A549 (cell line): ENCODE data around the gene UNC93A. TPM values are rescaled to one million over a fixed set of nuclear protein-coding genes. Genes with fewer than 3 reads are reported as not detected.

Experiments
- ATAC-seq, 2 experiments: fragments of 200-7000 bp in 1 of 2; fragments of >200 bp in 1 of 2; cut with Nextera tagmentation in 1 of 2; cut with Tn5 transposase in 1 of 2; 3 replicates each; pipeline versions ENCODE4 v1.8.0 to v1.9.1; 2018 to 2020; ENCODE audit warnings: mild to moderate bottlenecking in 1 of 2, moderate library complexity in 1 of 2
- CTCF ChIA-PET: fragments of 300-600 bp; sonication (Branson Sonifier 250); formaldehyde crosslinking; extraction: SDS; loops from one replicate; lab custom pipeline; 2021; ENCODE audit warnings: antibody characterized with exemption, inconsistent platforms; lab: Yijun Ruan, JAX
- POLR2A ChIA-PET: fragments of 350-600 bp; formaldehyde crosslinking; extraction: SDS; loops from one replicate; lab custom pipeline; 2021; ENCODE audit warnings: antibody characterized with exemption, inconsistent platforms; lab: Yijun Ruan, JAX
- DNase-seq, 2 experiments: peaks; one replicate each; pipeline versions ENCODE4 v3.0.0 to v3.0.0-alpha.2; 2011 to 2016; ENCODE audit warnings: low read depth in 1 of 2, low spot score in 1 of 2
- FAIRE-seq: peaks from 2 replicates; lab custom pipeline; 2011; peaks lifted over from hg19 to GRCh38; lab: Jason Lieb, UNC
- H3K27ac ChIP-seq, 2 experiments: fragments of >200 bp; sonication (Bioruptor Twin); formaldehyde crosslinking; 3 replicates each; pipeline ENCODE4 v1.5.1; 2016 to 2017
- H3K4me1 ChIP-seq: fragments of >200 bp; sonication (Bioruptor Twin); formaldehyde crosslinking; 3 replicates; pipeline ENCODE4 v1.6.1; 2016
- H3K4me2 ChIP-seq: fragments of >200 bp; sonication (Bioruptor Twin); formaldehyde crosslinking; 3 replicates; pipeline ENCODE4 v1.6.1; 2016
- H3K4me3 ChIP-seq: fragments of >200 bp; sonication (Bioruptor Twin); formaldehyde crosslinking; 3 replicates; pipeline ENCODE4 v1.5.1; 2016
- H3K9me3 ChIP-seq: fragments of >200 bp; sonication (Bioruptor Twin); formaldehyde crosslinking; 3 replicates; pipeline ENCODE4 v1.6.1; 2016
- BHLHE40 ChIP-seq: IDR thresholded peaks from 2 replicates; pipeline ENCODE4 v1.6.1; 2012; ENCODE audit warnings: low read depth, low read length, inconsistent platforms
- CHD4 ChIP-seq: fragments of 200-600 bp; sonication (generic); IDR thresholded peaks from 2 replicates; pipeline ENCODE4 v1.6.1; 2016; ENCODE audit warnings: antibody characterized with exemption, mild to moderate bottlenecking, borderline replicate concordance
- EHMT2 ChIP-seq: fragments of 200-600 bp; sonication (generic); IDR thresholded peaks from 2 replicates; pipeline ENCODE4 v1.6.1; 2016; ENCODE audit warnings: antibody characterized with exemption, low read depth, mild to moderate bottlenecking, moderate library complexity
- ELK1 ChIP-seq: fragments of 150-350 bp; IDR thresholded peaks from 2 replicates; pipeline ENCODE4 v1.6.1; 2014; ENCODE audit warnings: low read depth, mild to moderate bottlenecking, low read length
- EP300 ChIP-seq, 2 experiments: fragments of >200 bp; sonication (Bioruptor Twin); formaldehyde crosslinking; IDR thresholded peaks; 2 replicates in 1 of 2; 3 replicates in 1 of 2; pipeline ENCODE4 v1.6.1; 2016 to 2017
- ESRRA ChIP-seq: fragments of 150-350 bp; IDR thresholded peaks from 2 replicates; pipeline ENCODE4 v1.6.1; 2014; ENCODE audit warnings: mild to moderate bottlenecking, low read length, borderline replicate concordance
- FOSL2 ChIP-seq, 2 experiments: fragments of 450-650 bp in 1 of 2; fragments of >200 bp in 1 of 2; sonication (Bioruptor Twin) in 1 of 2; formaldehyde crosslinking; IDR thresholded peaks; 2 replicates each; pipeline versions ENCODE4 v1.5.0 to v1.6.1; 2016 to 2020; ENCODE audit warnings: mild to moderate bottlenecking in 1 of 2, moderate library complexity in 1 of 2
- FOXS1 ChIP-seq: fragments of 250-450 bp; sonication (Bioruptor Pico); IDR thresholded peaks from 2 replicates; pipeline ENCODE4 v1.5.0; 2020; ENCODE audit warnings: mild to moderate bottlenecking, moderate library complexity
- GATA3 ChIP-seq: IDR thresholded peaks from 2 replicates; pipeline ENCODE4 v1.6.1; 2012; ENCODE audit warnings: borderline replicate concordance
- HDAC2 ChIP-seq: fragments of 200-600 bp; sonication (generic); IDR thresholded peaks from 2 replicates; pipeline ENCODE4 v1.6.1; 2016
- HES2 ChIP-seq: fragments of >200 bp; sonication (Bioruptor Twin); formaldehyde crosslinking; IDR thresholded peaks from 2 replicates; pipeline ENCODE4 v1.6.1; 2016
- HOXB13 ChIP-seq: fragments of 250-450 bp; sonication (Bioruptor Pico); IDR thresholded peaks from 2 replicates; pipeline ENCODE4 v1.5.0; 2020; ENCODE audit warnings: low read depth, mild to moderate bottlenecking, moderate library complexity
- HOXB5 ChIP-seq: fragments of 250-450 bp; sonication (Bioruptor Pico); IDR thresholded peaks from 2 replicates; pipeline ENCODE4 v1.5.0; 2020; ENCODE audit warnings: mild to moderate bottlenecking, moderate library complexity
- JUNB ChIP-seq: fragments of >200 bp; sonication (Bioruptor Twin); formaldehyde crosslinking; IDR thresholded peaks from 2 replicates; pipeline ENCODE4 v1.6.1; 2016
- KDM5A ChIP-seq: fragments of 200-600 bp; sonication (generic); IDR thresholded peaks from 2 replicates; pipeline ENCODE4 v1.6.1; 2016; ENCODE audit warnings: antibody characterized with exemption, mild to moderate bottlenecking
- MAX ChIP-seq: IDR thresholded peaks from 2 replicates; pipeline ENCODE4 v1.6.1; 2012
- NFE2L2 ChIP-seq: fragments of 150-350 bp; conservative IDR thresholded peaks from 2 replicates; pipeline ENCODE4 v1.6.1; 2014; ENCODE audit warnings: low read length
- NPAS2 ChIP-seq: fragments of 250-450 bp; sonication (Bioruptor Pico); IDR thresholded peaks from 2 replicates; pipeline ENCODE4 v1.8.0; 2022; ENCODE audit warnings: mild to moderate bottlenecking, moderate library complexity, borderline replicate concordance
- RARB ChIP-seq: fragments of 250-450 bp; sonication (Bioruptor Pico); IDR thresholded peaks from 2 replicates; pipeline ENCODE4 v1.8.0; 2021; ENCODE audit warnings: mild to moderate bottlenecking, moderate library complexity
- REST ChIP-seq: fragments of 200-600 bp; sonication (generic); IDR thresholded peaks from 2 replicates; pipeline ENCODE4 v1.6.1; 2016; ENCODE audit warnings: antibody characterized with exemption, mild to moderate bottlenecking, moderate library complexity
- RFX5 ChIP-seq: fragments of 450-650 bp; IDR thresholded peaks from 2 replicates; pipeline ENCODE4 v1.7.1; 2014; ENCODE audit warnings: antibody characterized with exemption, mild to moderate bottlenecking, moderate library complexity
- RNF2 ChIP-seq: fragments of 200-600 bp; sonication (generic); IDR thresholded peaks from 2 replicates; pipeline ENCODE4 v1.6.1; 2016; ENCODE audit warnings: low read depth, mild to moderate bottlenecking, antibody characterized with exemption, moderate library complexity, borderline replicate concordance
- SMC3 ChIP-seq: fragments of >200 bp; sonication (Bioruptor Twin); formaldehyde crosslinking; IDR thresholded peaks from 3 replicates; pipeline ENCODE4 v1.6.1; 2018; ENCODE audit warnings: inconsistent platforms
- TFCP2L1 ChIP-seq: fragments of 250-450 bp; sonication (Bioruptor Pico); IDR thresholded peaks from 2 replicates; pipeline ENCODE4 v1.5.0; 2021; ENCODE audit warnings: mild to moderate bottlenecking
- USF2 ChIP-seq: fragments of 450-650 bp; IDR thresholded peaks from 2 replicates; pipeline ENCODE4 v1.6.1; 2014; ENCODE audit warnings: antibody characterized with exemption
- ZC3H11A ChIP-seq: fragments of 450-650 bp; IDR thresholded peaks from 2 replicates; pipeline ENCODE4 v1.6.1; 2014; ENCODE audit warnings: antibody characterized with exemption, mild to moderate bottlenecking
- ZFP36 ChIP-seq: fragments of 450-650 bp; IDR thresholded peaks from 2 replicates; pipeline ENCODE4 v1.6.1; 2014; ENCODE audit warnings: borderline replicate concordance; ENCODE audit not compliant: partially characterized antibody
- ZNF302 ChIP-seq: fragments of 250-450 bp; sonication (Bioruptor Pico); IDR thresholded peaks from 2 replicates; pipeline ENCODE4 v1.9.0; 2021; ENCODE audit warnings: inconsistent platforms, mild to moderate bottlenecking, moderate library complexity
- WGBS: methylation state at CpG from one replicate; pipeline ENCODE4 v1.1.6; 2017; ENCODE audit errors: missing lambda C conversion rate; 5-methylcytosine and 5-hydroxymethylcytosine counted together
- polyA plus RNA-seq, 4 experiments: library from polyadenylated mRNA; depleted of rRNA in 3 of 4; stranded (reverse); fragments of >200 nt; fragmentation: RNase III in 1 of 4; extraction: RNeasy Plus Mini Kit Qiagen cat#74134 plus additional on column Dnase treatment in 1 of 4; gene quantifications; 2 replicates in 3 of 4; 3 replicates in 1 of 4; pipeline ENCODE4 v1.2.3, GENCODE V29; 2011 to 2017

The UNC93A gene
- polyA plus RNA-seq, 2 of the 4 experiments (the other 2 are of a cell fraction), result not detected

GRCh38 chr6:167295495-167296292, 4.6 kb downstream of the UNC93A start:
- Histone ChIP-seq H3K4me1 (no peaks in the 10 kb centered on the region), H3K4me2 (no peak overlapping the region), H3K9me3 (no peaks in the 10 kb centered on the region)
- CTCF ChIA-PET, result interaction anchor here (0.9 kb wide), 2 partner anchors 8 to 10 kb away, joined by 3 to 4 read pairs; no protein-coding TSS in a partner anchor
- no peak for DNase-seq
- no peak for TF ChIP-seq HOXB13 (CRISPR knock-in tag)
- no peak for TF ChIP-seq SMC3
- TF ChIP-seq HOXB5 (CRISPR knock-in tag), result no peak
- TF ChIP-seq ESRRA, result no peak
- no peak for TF ChIP-seq KDM5A
- no peak for TF ChIP-seq TFCP2L1
- TF ChIP-seq RFX5, result no peak
- no peak for TF ChIP-seq ZNF302
- no peak for TF ChIP-seq NPAS2 (CRISPR knock-in tag)
- TF ChIP-seq RNF2, result no peak
- TF ChIP-seq ELK1, result no peak
- no peak for TF ChIP-seq ZC3H11A
- no peak for TF ChIP-seq HES2
- no peak for TF ChIP-seq CHD4
- TF ChIP-seq USF2, result no peak
- TF ChIP-seq MAX, result no peak
- TF ChIP-seq HDAC2, result no peak
- TF ChIP-seq FOSL2 (IDR thresholded peaks at IDR 0.05), result no peak
- TF ChIP-seq FOSL2 (CRISPR knock-in tag; IDR thresholded peaks at IDR 0.05), result no peak
- TF ChIP-seq JUNB, result no peak
- TF ChIP-seq GATA3, result no peak
- TF ChIP-seq, all 56 proteins: peak for 0
- 77% methylated on average over 36 of the region's 43 CpGs for WGBS
- ATAC-seq (no peak), FAIRE-seq (no peak)
- no peak overlapping the region for H3K4me3 ChIP-seq
- no peak overlapping the region for H3K27ac ChIP-seq
- POLR2A ChIA-PET, result no interaction called here

- no peak for DNase-seq
- 63% methylated on average over 4 of the region's 5 CpGs for WGBS
- TF ChIP-seq CHD4 (no peak), ZFP36 (no peak), SMC3 (no peak), EP300 (IDR thresholded peaks at IDR 0.05) (no peak), HOXB13 (CRISPR knock-in tag) (no peak), FOXS1 (CRISPR knock-in tag) (no peak), NFE2L2 (no peak), RARB (CRISPR knock-in tag) (no peak), HOXB5 (CRISPR knock-in tag) (no peak), MAX (no peak), ZC3H11A (no peak), ZNF302 (no peak), TFCP2L1 (no peak), EHMT2 (no peak), GATA3 (no peak), BHLHE40 (no peak), NPAS2 (CRISPR knock-in tag) (no peak), REST (no peak), FOSL2 (IDR thresholded peaks at IDR 0.05) (no peak), FOSL2 (CRISPR knock-in tag; IDR thresholded peaks at IDR 0.05) (no peak)
- TF ChIP-seq, all 56 proteins: peak for 0
- no peaks in the 10 kb centered on the region for H3K9me3 ChIP-seq
- ChIA-PET CTCF (no interaction called here), POLR2A (no interaction called here)
- no peaks in the 10 kb centered on the region for H3K4me1 ChIP-seq
- no peak for FAIRE-seq
- H3K27ac ChIP-seq, result no peak overlapping the region
- no peak overlapping the region for H3K4me2 ChIP-seq
- no peak for ATAC-seq
- no peak overlapping the region for H3K4me3 ChIP-seq
Observed at GRCh38 chr6:167296293-167296690, 5.2 kb downstream of the UNC93A start.
